ENCODE measurements around the gene TUBB1.

GRCh38 chr20:59031564-59032022 is 12.4 kb downstream of the TUBB1 start:
- TF ChIP-seq CTCF (IDR thresholded peaks at IDR 0.05), result no peak
- no peak for TF ChIP-seq EZH2 (IDR thresholded peaks at IDR 0.05; ENCODE audit: borderline replicate concordance, insufficient read depth, low read depth, low read length, poor library complexity, severe bottlenecking)
